COLO668 (cell line): Measurements from ENCODE around the gene TP53I11.

Experiments used
- DNase-seq: peaks from one replicate; lab custom pipeline; 2025; ENCODE audit not compliant: unreplicated experiment; lab: John Stamatoyannopoulos, UW

The TP53I11 gene, protein sequence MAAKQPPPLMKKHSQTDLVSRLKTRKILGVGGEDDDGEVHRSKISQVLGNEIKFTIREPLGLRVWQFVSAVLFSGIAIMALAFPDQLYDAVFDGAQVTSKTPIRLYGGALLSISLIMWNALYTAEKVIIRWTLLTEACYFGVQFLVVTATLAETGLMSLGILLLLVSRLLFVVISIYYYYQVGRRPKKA

DNA sequence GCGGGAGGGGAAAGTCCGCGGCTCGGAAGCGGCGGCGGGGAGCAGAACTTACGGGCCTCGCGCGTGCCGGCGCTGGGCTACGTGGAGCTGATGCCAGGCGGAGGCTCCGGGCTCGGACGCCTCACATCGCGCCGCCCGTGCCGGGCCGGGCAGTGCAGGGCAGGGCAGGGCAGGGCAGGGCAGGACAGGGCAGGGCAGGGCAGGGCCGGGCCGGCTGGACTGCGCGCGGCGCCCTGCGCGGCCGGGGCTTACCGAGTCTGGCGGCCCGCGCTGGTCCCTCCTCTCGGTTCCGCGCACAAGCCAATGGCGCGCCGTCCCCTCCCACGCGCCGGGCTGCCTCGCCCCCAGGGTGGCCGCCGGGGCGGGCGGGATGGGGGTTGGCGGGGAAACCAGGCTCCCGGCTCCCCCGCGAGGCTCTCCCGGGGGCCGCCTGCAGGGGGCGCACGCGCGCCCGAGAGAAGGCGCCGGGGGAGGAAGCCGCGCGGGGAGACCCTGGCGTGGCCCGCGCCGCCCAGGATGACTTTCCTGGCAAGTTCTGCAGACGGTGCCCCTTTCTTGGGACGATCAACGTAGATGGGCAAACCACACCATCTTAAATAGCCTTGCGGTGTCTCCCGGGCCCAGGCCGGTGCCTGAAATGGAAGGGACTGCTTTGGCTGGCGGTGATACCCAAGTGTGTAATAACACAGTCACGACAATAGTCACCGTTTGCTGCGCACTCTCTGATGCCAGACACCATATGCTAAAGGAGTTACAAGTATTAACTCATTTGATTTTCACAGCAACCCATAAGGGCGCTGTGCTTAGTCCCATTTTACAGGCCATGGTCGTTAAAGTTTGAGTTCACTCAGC is at the start of gene TP53I11:
TSS of gene TP53I11 (minus strand) at position 259 of the 852 bp plus-strand sequence. CDS start 12,548 bp downstream, outside the sequence.
- DNase-seq, result peak; percentile 86

GRCh38 chr11:44999068-44999467 is 48.4 kb upstream of the TP53I11 start:
- DNase-seq, result no peak

- DNase-seq, result no peak
Observed at GRCh38 chr11:44998051-44998450, 47.4 kb upstream of the TP53I11 start.

GRCh38 chr11:44997566-44997965 is 46.9 kb upstream of the TP53I11 start:
- no peak for DNase-seq

- DNase-seq, result no peak
Observed at GRCh38 chr11:44994753-44995152, 44.1 kb upstream of the TP53I11 start.

- DNase-seq, result no peak
Observed at GRCh38 chr11:44993971-44994704, 43.5 kb upstream of the TP53I11 start.

DNA sequence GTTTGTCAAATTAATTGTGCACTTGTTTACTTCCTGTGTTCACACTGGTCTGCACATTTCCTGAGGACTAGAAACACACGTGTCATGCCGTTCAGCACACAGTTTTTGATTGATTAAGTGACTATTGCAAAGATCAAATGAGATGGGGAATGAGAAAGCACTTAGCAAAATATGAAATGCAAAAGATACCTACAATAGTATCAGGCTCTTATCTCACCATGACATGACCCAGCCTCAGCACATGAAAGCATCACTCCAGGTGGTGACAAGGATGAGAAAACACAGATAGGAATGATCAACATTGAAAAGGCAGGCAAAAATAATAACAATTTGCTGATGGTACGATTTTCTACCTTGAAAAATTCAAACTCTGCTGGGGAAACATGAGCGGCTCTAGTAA is 42.1 kb upstream of the TP53I11 start:
- DNase-seq, result no peak

- no peak for DNase-seq
Observed at GRCh38 chr11:44992181-44992582, 41.5 kb upstream of the TP53I11 start.

DNA sequence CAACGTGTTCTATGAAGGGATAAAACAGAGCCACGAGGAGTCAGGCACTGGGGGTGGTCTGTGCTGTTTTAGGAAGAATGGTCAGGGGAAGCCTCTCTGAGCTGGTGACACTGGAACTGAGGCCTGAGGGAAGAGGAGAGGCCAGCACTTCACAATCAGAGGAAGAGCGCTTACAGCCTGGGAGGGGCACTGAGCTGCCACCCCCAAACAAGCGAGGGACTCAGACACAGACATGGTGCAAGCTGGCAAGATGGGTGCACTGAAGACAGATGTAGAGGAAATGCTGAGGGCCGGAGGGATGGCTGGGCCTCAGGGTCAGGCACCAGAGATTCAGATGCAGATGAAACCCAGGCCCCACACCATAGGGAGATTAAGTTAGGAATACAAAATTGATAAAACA is 40.0 kb upstream of the TP53I11 start:
- no peak for DNase-seq

- DNase-seq, result no peak
Observed at GRCh38 chr11:44989831-44990566, 39.3 kb upstream of the TP53I11 start.

DNA sequence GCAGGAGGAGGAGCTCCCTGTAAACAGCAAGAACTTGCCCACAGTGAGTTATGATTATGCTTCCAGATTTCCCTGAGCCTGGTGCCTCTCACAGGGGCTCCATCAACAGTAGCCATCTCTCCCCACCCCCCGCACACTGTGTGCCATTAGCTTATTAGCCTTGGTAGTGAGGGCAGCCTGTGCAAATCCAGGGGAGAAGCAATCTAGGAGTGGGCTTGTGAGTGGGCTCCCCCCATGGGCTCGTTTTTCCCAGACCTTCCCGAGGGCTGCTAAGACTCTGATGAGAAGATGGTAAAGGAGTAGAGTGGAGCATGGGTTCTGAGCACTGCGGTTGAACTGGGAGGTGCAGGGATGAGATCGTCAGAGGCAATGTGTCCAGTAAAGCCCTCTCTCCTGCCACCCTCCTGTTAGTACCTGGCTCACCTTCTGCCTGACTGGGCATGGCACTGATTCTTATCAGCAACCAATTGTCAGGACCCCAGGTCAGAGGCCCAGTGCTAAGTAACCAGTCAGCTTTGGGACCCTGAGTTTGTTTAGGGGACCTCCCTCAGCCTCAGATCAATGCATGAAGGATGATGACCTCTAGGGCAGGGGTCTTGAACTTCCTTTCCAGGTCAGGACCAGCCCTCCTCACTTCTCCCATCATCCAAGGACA is 38.4 kb upstream of the TP53I11 start:
- DNase-seq, result no peak

- DNase-seq, result no peak
Observed at GRCh38 chr11:44988111-44988510, 37.4 kb upstream of the TP53I11 start.

DNA sequence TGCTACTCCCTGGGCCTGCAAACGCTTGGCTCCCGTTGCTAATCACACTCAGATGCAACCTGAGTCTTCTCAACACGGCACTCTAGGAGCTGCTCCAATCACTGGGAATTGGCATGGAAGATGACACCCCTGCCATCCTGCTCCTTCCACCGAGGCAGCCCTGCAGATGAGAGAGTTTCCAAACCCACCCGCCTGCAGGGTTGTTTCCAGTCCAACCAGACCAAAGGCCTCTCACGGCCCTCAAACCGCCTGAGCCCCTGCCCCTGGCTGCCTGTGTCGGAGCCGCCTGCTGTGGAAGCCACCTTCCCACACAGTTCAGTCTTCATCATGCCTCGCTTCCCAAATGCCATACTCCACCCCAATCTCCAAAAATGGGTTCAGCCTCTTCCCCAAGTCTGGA is 36.8 kb upstream of the TP53I11 start:
- DNase-seq, result no peak

DNA sequence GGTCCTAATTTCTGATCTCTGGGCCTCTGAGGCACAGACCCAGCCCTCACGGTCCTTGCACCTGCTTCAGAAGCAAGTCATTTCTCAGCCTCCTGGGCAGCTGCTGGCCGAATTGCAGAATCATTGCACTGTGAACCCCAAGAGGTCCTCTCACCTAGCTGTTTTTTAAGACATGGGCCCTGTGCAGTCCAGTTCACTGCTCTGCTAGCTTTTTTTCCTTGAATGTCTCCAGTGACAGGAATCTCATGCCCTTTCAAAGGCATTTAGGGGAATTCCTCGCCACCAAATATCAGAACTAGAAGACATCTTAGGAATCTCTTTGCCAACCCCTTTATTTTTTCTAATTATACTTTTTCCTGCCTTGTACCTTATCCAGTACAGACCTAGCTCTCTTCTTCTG is 35.6 kb upstream of the TP53I11 start:
- DNase-seq, result no peak

GRCh38 chr11:44985721-44986120 is 35.0 kb upstream of the TP53I11 start:
- DNase-seq, result no peak

GRCh38 chr11:44983786-44984185 is 33.1 kb upstream of the TP53I11 start:
- no peak for DNase-seq

DNA sequence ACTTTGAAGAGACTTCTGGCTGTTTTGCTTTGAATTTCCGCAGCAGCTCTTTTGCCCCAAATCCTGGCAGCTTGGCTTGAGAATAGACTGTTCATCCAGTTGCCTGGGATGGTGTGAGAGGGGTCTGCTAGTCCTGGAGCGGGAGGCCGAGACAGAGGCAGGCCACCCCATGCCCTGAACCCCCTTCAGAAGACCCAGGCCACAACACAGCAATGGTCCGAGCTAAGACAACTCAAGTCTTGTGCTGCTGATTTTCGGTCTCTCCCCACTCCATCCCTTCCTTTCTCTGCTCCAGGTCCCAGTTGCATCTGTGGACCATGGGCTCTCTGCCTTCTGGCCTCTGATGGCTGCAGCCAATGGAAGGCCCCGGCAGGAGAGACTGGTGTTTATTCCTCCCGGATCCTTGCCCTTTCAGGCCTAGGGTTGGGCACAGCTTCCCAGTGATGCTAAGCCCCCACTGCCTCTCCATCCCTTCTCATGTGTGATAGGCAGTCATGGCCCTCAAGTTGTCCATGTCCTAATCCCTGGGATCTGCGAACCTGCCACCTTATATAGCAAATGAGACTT is 31.9 kb upstream of the TP53I11 start:
- no peak for DNase-seq

- DNase-seq, result no peak
Observed at GRCh38 chr11:44980533-44981427, 30.1 kb upstream of the TP53I11 start.
